Fibroblast of lung (primary cell): ENCODE measurements around the gene CHMP4B.

Source experiments
- EZH2 ChIP-seq: IDR thresholded peaks from 2 replicates; pipeline ENCODE4 v1.5.1; 2012; ENCODE audit warnings: low read length, control low read depth, mild to moderate bottlenecking; ENCODE audit errors: missing control alignments
- TF ChIP-seq, protein P1 (sequence below), 2 donors: IDR thresholded peaks in 1 of 2; conservative IDR thresholded peaks in 1 of 2; 1 replicate in 1 of 2; 2 replicates in 1 of 2; pipeline ENCODE4 v1.5.1; 2011 to 2012; ENCODE audit warnings: low read length in 2 of 2, control low read depth in 1 of 2, inconsistent platforms in 1 of 2, low read depth in 1 of 2, mild to moderate bottlenecking in 1 of 2

DNA sequence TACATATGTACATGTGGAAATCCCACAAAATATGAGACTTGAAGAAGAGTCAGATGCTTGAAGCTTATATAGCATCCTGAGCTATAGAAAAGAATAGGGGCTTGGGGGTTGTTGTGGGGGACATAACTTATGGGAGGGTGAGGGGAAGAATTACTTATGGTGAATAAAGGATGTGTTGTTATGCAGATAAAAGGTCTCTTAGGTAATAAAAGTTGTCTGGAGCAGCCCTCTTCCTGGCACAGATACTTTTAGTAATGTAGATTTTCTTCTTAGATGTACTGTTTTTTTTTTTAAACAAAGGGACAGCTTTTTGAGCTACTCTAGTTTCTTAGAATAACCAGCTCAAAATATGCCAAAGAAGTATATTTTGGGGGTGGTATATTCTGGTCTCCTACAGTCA is 35.9 kb downstream of the CHMP4B start:
- TF ChIP-seq, protein P1, sequence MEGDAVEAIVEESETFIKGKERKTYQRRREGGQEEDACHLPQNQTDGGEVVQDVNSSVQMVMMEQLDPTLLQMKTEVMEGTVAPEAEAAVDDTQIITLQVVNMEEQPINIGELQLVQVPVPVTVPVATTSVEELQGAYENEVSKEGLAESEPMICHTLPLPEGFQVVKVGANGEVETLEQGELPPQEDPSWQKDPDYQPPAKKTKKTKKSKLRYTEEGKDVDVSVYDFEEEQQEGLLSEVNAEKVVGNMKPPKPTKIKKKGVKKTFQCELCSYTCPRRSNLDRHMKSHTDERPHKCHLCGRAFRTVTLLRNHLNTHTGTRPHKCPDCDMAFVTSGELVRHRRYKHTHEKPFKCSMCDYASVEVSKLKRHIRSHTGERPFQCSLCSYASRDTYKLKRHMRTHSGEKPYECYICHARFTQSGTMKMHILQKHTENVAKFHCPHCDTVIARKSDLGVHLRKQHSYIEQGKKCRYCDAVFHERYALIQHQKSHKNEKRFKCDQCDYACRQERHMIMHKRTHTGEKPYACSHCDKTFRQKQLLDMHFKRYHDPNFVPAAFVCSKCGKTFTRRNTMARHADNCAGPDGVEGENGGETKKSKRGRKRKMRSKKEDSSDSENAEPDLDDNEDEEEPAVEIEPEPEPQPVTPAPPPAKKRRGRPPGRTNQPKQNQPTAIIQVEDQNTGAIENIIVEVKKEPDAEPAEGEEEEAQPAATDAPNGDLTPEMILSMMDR (conservative IDR thresholded peaks at IDR 0.05 in 1 of 2, IDR thresholded peaks at IDR 0.05 in 1 of 2; ENCODE audit: low read depth in 1 of 2, low read length in 2 of 2): no peak
- TF ChIP-seq EZH2: no peak
